Upper lobe of left lung (tissue), 6 donors: ENCODE results near the gene PHC1. TPM values are rescaled to one million over a fixed set of nuclear protein-coding genes. Genes with fewer than 3 reads are reported as not detected.
A peak's percentile ranks its signal among the peaks of the same experiment; 100 is the strongest.

Source experiments
- ATAC-seq, 2 donors: fragments of 200-7000 bp; cut with Tn5 transposase; one replicate each; pipeline ENCODE4 v1.9.1; 2022; ENCODE audit warnings: mild to moderate bottlenecking in 2 of 2, moderate library complexity in 2 of 2; ENCODE audit not compliant: low FRiP score in 2 of 2
- DNase-seq, 2 donors: peaks; one replicate each; pipeline ENCODE4 v3.0.0-alpha.2; 2019 to 2020
- H3K27ac ChIP-seq, 4 donors: fragments of 200-600 bp; sonication (generic); one replicate each; pipeline ENCODE4 v1.5.1; 2016 to 2019
- H3K27me3 ChIP-seq, 4 donors: fragments of 200-600 bp; sonication (generic); one replicate each; pipeline ENCODE4 v1.5.1; 2017 to 2019
- H3K36me3 ChIP-seq, 4 donors: fragments of 200-600 bp; sonication (generic); one replicate each; pipeline ENCODE4 v1.5.1; 2016 to 2019
- H3K4me1 ChIP-seq, 4 donors: fragments of 200-600 bp; sonication (generic); one replicate each; pipeline ENCODE4 v1.5.1; 2018 to 2019
- H3K4me3 ChIP-seq, 4 donors: fragments of 200-600 bp; sonication (generic); one replicate each; pipeline ENCODE4 v1.5.1; 2017 to 2019; ENCODE audit warnings: mild to moderate bottlenecking in 2 of 4, moderate library complexity in 1 of 4
- H3K9me3 ChIP-seq, 4 donors: fragments of 200-600 bp; sonication (generic); one replicate each; pipeline ENCODE4 v1.5.1; 2018 to 2019
- CTCF ChIP-seq, 6 experiments: fragments of 450-650 bp in 4 of 6; fragments of 200-600 bp in 2 of 6; sonication (generic) in 2 of 6; IDR thresholded peaks; one replicate each; pipeline ENCODE4 v1.5.1; 2016 to 2019; ENCODE audit warnings: antibody characterized with exemption in 6 of 6
- EP300 ChIP-seq, 4 donors: sonication (generic); formaldehyde crosslinking; IDR thresholded peaks; one replicate each; pipeline ENCODE4 v1.5.1; 2017; ENCODE audit warnings: antibody characterized with exemption in 4 of 4, control low read depth in 2 of 4
- POLR2A ChIP-seq, 4 donors: fragments of 450-650 bp; IDR thresholded peaks; one replicate each; pipeline ENCODE4 v1.5.1; 2016 to 2017; ENCODE audit warnings: antibody characterized with exemption in 4 of 4, mild to moderate bottlenecking in 2 of 4
- POLR2AphosphoS5 ChIP-seq, 2 donors: sonication (generic); formaldehyde crosslinking; IDR thresholded peaks; one replicate each; pipeline ENCODE4 v1.5.1; 2017; ENCODE audit warnings: antibody characterized with exemption in 2 of 2
- WGBS, 2 donors: methylation state at CpG; one replicate each; pipeline ENCODE4 v1.1.5; 2017 to 2018; 5-methylcytosine and 5-hydroxymethylcytosine counted together
- total RNA-seq, 6 donors: library from RNA; depleted of rRNA in 4 of 6; stranded (reverse); fragments of >200 nt in 4 of 6; gene quantifications; one replicate each; pipeline versions ENCODE4 v1.1.0 to v1.2.1, GENCODE V29; 2016 to 2021
- donor health status: DM: no; HTN: no; CAD: no; lungs with moderate emphysema.
- donor health status: DM: no; HTN: yes; CAD: no; lungs with severe emphysema.

Gene PHC1
- total RNA-seq, 6 donors from 2014 or later: 23.2 to 60.8 (median 32.1) TPM

- no peak overlapping the region for H3K4me3 ChIP-seq
- H3K27me3 ChIP-seq: no peaks in the 10 kb centered on the region
- WGBS, 2 donors: 68 to 74% methylated on average over 5 of the region's 5 CpGs
- H3K36me3 ChIP-seq: peaks cover 30 to 75% (median 48%) of the 10 kb centered on the region in 4 donors
- no peak for DNase-seq
- no peaks in the 10 kb centered on the region for H3K9me3 ChIP-seq
- TF ChIP-seq POLR2A (IDR thresholded peaks at IDR 0.05): no peak
- TF ChIP-seq CTCF (IDR thresholded peaks at IDR 0.05): no peak
- no peak for TF ChIP-seq POLR2AphosphoS5 (IDR thresholded peaks at IDR 0.05)
- no peak for TF ChIP-seq EP300 (IDR thresholded peaks at IDR 0.05)
- H3K4me1 ChIP-seq: peaks cover 0 to 2% (median under 1%) of the 10 kb centered on the region in 4 donors
- ATAC-seq: no peak
- H3K27ac ChIP-seq: no peak overlapping the region
Observed at GRCh38 chr12:8941691-8942478, 27.6 kb downstream of the PHC1 start.

- Histone ChIP-seq H3K27ac (no peak overlapping the region), H3K9me3 (no peaks in the 10 kb centered on the region), H3K4me1 (peaks cover 16 to 19% (median 17%) of the 10 kb centered on the region in 4 donors), H3K27me3 (no peaks in the 10 kb centered on the region), H3K36me3 (peaks cover 30 to 57% (median 46%) of the 10 kb centered on the region in 4 donors), H3K4me3 (no peak overlapping the region)
- no peak for TF ChIP-seq EP300 (IDR thresholded peaks at IDR 0.05)
- TF ChIP-seq POLR2A (IDR thresholded peaks at IDR 0.05): no peak
- TF ChIP-seq CTCF (IDR thresholded peaks at IDR 0.05): no peak
- TF ChIP-seq POLR2AphosphoS5 (IDR thresholded peaks at IDR 0.05): no peak
- ATAC-seq (no peak), DNase-seq (no peak)
- WGBS, 2 donors: 90% methylated on average over 10 of the region's 10 CpGs
Observed at GRCh38 chr12:8943565-8944186, 29.4 kb downstream of the PHC1 start.

GRCh38 chr12:8946733-8947132 lies 32.4 kb downstream of the PHC1 start:
- TF ChIP-seq EP300 (IDR thresholded peaks at IDR 0.05): no peak
- TF ChIP-seq POLR2A (IDR thresholded peaks at IDR 0.05): no peak
- no peak for TF ChIP-seq CTCF (IDR thresholded peaks at IDR 0.05)
- no peak for TF ChIP-seq POLR2AphosphoS5 (IDR thresholded peaks at IDR 0.05)
- no peak for DNase-seq
- Histone ChIP-seq H3K27me3 (no peaks in the 10 kb centered on the region), H3K4me3 (no peak overlapping the region), H3K9me3 (no peaks in the 10 kb centered on the region), H3K4me1 (peaks cover 20 to 37% (median 25%) of the 10 kb centered on the region in 4 donors), H3K36me3 (peaks cover 30 to 45% (median 37%) of the 10 kb centered on the region in 4 donors), H3K27ac (no peak overlapping the region)
- 52 to 79% methylated on average over 1 of the region's 1 CpG for WGBS, 2 donors
- no peak for ATAC-seq

- Histone ChIP-seq H3K9me3 (no peaks in the 10 kb centered on the region), H3K27me3 (no peaks in the 10 kb centered on the region), H3K4me1 (peaks cover 20 to 37% (median 25%) of the 10 kb centered on the region in 4 donors), H3K4me3 (peak overlapping the region in 1 of 4 donors; percentile 66), H3K27ac (no peak overlapping the region), H3K36me3 (peaks cover 23 to 35% (median 27%) of the 10 kb centered on the region in 4 donors)
- ATAC-seq (no peak), DNase-seq (no peak)
- TF ChIP-seq EP300 (IDR thresholded peaks at IDR 0.05) (no peak), CTCF (IDR thresholded peaks at IDR 0.05) (no peak), POLR2A (IDR thresholded peaks at IDR 0.05) (no peak), POLR2AphosphoS5 (IDR thresholded peaks at IDR 0.05) (no peak)
Observed at GRCh38 chr12:8947737-8948136, 33.4 kb downstream of the PHC1 start.
